GM12874 (cell line): Measurements from ENCODE around the gene LUZP2.

Source experiments
- CTCF ChIP-seq: IDR thresholded peaks from 2 replicates; pipeline ENCODE4 v1.5.1; 2011; ENCODE audit warnings: low read depth, mild to moderate bottlenecking, control low read depth, low read length, moderate library complexity; ENCODE audit not compliant: insufficient read depth

Gene LUZP2

DNA sequence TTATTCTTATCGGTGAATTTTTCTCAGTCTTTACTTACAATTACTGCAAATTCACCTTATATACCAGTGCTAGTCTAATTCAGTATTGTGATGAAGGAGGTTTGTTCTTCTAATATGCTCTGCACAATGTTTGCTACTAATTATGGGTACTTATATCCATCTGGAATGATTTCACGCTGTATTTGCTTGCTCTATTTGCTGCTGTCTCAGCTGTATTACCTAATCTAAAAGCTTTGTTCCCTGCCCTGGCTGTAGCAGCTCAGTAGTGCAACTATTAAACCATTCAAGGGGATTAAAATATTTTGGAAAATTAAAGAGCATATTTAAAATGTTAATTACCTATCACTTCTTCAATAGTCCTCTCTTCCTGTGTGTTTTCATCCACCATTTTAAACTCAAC, 375.3 kb downstream of the LUZP2 start:
- no peak for TF ChIP-seq CTCF

DNA sequence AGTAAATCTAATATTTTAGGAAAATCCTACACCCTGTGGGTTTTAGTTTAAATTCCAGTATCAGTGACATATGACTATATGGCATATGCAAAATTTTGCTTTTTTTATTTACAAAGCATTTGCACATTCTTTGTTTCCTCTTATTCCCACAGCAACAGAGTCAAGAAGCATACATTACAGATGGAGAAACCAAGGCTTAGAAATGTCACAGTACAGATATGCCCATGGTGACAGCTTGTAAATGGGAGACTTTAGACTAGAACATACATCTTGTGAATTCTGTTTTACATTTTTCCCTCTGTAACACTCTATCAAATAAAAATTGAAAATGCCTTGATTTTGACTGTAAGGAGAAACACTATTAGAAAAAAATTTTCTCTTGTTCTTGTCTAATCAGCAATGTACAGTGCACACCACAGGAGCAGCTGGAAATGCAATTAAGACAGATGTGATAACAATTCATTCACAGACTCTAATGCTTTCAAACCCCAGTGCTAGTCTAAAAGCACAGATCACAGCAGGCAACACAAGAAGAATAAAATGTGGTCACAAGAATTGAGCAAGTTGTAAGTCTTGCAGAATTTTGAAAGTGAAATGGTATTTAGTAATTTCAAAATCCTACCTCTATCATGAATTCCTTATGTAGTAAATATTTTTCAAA, 375.9 kb downstream of the LUZP2 start:
- TF ChIP-seq CTCF = no peak

DNA sequence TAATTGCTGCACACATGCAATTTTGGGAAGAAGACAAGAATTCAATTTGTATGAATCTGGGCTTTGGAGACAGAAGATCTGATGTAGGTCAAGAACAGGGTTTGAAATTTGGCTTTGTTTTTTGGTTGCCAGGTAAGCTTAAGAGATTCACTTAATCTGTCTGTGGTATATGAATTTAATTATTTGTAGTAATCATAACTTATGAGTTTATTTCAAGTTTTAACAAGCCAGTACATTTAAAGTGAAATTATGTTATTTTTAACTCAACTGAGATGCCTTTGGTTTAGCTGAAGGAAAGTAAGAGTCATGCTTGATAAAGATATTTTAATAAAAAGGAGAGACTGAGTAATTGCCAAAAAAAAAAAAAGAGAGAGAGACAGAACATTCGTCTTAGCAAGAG, 384.1 kb downstream of the LUZP2 start:
- no peak for TF ChIP-seq CTCF

- TF ChIP-seq CTCF = no peak
Measured at GRCh38 chr11:24885580-24886173, 388.8 kb downstream of the LUZP2 start.

- TF ChIP-seq CTCF = no peak
Measured at GRCh38 chr11:24886880-24887619, 390.2 kb downstream of the LUZP2 start.

- TF ChIP-seq CTCF = no peak
Measured at GRCh38 chr11:24890426-24890825, 393.6 kb downstream of the LUZP2 start.

DNA sequence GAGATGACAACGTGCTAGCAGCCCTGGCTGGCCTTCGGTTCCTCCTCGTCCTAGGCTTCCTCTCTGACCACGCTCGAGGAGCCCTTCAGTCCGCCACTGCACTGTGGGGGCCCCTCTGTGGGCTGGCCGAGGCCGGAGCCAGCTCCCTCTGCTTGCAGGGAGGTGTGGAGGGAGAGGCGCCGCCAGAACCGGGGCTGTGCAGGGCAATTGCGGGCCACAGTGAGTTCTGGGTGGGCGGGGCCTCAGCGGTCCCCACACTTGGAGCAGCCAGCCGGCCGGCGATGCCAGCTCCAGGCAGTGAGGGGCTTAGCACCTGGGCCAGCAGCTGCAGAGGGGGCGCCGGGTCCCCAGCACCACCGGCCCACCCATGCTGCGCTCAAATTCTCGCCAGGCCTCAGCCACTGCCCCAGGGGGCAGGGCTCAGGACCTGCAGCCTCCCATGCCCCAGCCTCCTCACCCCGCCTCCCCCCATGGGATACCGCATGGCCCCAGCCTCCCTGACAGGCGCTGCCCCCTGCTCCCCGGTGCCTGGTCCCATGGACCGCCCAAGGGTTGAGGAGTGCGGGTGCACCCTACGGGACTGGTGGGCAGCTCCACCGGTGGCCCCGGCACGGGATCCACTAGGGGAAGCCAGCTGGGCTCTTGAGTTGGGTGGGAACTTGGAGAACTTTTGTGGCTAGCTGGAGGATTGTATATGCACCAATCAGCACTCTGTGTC, 399.4 kb downstream of the LUZP2 start:
- no peak for TF ChIP-seq CTCF
